Measurements from ENCODE around the gene USP2.

USP2 gene

GRCh38 chr11:119361941-119362725 lies 19.4 kb downstream of the USP2 start:
- DNase-seq = no peak

GRCh38 chr11:119361056-119361787 lies 20.3 kb downstream of the USP2 start:
- DNase-seq = no peak

GRCh38 chr11:119359365-119360214 lies 21.9 kb downstream of the USP2 start:
- DNase-seq = no peak

GRCh38 chr11:119357074-119357473 lies 24.4 kb downstream of the USP2 start:
- DNase-seq = no peak

GRCh38 chr11:119356349-119357031 lies 25.0 kb downstream of the USP2 start:
- DNase-seq = peak; percentile 74

GRCh38 chr11:119355091-119355843 lies 26.2 kb downstream of the USP2 start:
- no peak for DNase-seq

- no peak for DNase-seq
Observed at GRCh38 chr11:119352857-119353260, 28.6 kb downstream of the USP2 start.

- DNase-seq = no peak
Observed at GRCh38 chr11:119351232-119351631, 30.3 kb downstream of the USP2 start.

- no peak for DNase-seq
Observed at GRCh38 chr11:119350302-119350701, 31.2 kb downstream of the USP2 start.

GRCh38 chr11:119347940-119348605 lies 33.4 kb downstream of the USP2 start:
- DNase-seq = no peak

GRCh38 chr11:119347242-119347641 lies 34.2 kb downstream of the USP2 start:
- DNase-seq = no peak

- DNase-seq = no peak
Observed at GRCh38 chr11:119346605-119347004, 34.9 kb downstream of the USP2 start, which contains the start of gene MFRP. Gene MFRP, minus strand, starts transcription at chr11:119346705. Its CDS starts 192 bp downstream, at chr11:119346513.

GRCh38 chr11:119345685-119346084 lies 35.8 kb downstream of the USP2 start:
- DNase-seq = no peak

- DNase-seq = no peak
Observed at GRCh38 chr11:119344291-119345010, 37.0 kb downstream of the USP2 start.

GRCh38 chr11:119343726-119344125 lies 37.8 kb downstream of the USP2 start:
- no peak for DNase-seq

- DNase-seq = no peak
Observed at GRCh38 chr11:119342362-119343130, 38.9 kb downstream of the USP2 start.

GRCh38 chr11:119342023-119342300 lies 39.5 kb downstream of the USP2 start:
- no peak for DNase-seq

- DNase-seq = no peak
Observed at GRCh38 chr11:119341222-119342022, 40.1 kb downstream of the USP2 start.

Measured in CD4-positive, alpha-beta T cell treated with Interleukin-12 subunit alpha and Interleukin-12 subunit beta, for 1 hour (primary cell).